HG03196 (cell line): ENCODE results near the gene CHADL.
"Not testable (repeated sequence)": the region's sequence is repeated elsewhere in the genome, so short reads cannot be mapped to it uniquely, and the experiment has no call there.

Experiments used
- ATAC-seq: cut with Tn5 transposase; IDR thresholded peaks from one replicate; pipeline ENCODE4 v1.9.1; 2021; ENCODE audit not compliant: unreplicated experiment

The CHADL gene

GRCh38 chr22:41240377-41241132, at the start of gene CHADL:
Gene CHADL (minus strand): TSS chr22:41240931. CDS start chr22:41240881, 50 bp downstream.
- ATAC-seq: no peak

DNA sequence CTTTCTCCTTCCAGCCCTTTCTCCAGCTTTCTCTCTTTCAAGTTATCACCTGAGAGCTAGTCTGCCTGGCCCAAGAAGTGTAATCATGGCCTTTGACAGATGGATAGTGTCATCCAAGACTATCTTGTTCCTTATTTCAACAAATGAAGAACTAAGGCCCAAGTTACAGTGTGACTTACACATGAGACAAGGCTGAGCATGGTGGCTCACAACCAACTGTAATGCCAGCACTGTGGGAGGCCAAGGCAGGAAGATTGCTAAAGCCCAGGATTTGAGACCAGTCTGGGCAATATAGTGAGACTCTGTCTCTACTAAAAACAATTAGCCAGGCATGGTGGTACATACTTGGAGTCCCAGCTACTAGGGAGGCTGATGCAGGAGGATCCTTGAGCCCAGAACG, 48.9 kb upstream of the CHADL start:
- no peak for ATAC-seq

DNA sequence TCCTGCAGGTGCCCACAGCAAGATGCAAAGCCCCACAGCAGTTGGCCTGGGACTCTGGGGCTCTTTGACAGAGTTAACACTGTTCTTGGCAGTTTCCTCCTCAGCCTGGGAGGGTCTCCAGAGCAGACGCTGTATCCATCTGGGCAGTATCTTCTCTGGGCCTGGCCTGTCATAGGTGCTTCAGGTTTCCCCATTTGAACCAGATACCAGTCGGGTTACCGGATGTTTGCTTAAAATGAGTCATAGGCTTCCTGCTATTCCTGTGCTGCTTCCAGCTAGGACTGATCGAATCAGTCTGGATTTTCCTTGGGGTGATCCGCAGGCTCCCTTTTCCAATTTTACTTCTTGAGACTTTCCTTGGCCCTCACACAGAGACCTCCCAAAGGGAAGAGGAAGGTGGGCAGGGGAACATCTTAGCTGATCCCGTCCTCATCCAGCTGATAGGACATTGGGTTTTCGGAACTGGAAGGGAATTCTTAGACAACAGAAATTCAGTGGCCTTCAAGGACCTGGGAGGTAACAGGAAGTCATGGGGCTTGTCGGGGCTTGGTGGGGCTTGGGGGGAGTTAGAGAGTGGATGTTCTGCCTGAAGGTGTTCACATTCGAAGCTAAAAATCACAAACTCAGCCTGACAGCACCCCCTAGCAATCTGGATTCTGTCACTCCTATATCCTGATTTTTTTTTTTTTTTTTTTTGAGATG, 47.7 kb upstream of the CHADL start:
- ATAC-seq: no peak

DNA sequence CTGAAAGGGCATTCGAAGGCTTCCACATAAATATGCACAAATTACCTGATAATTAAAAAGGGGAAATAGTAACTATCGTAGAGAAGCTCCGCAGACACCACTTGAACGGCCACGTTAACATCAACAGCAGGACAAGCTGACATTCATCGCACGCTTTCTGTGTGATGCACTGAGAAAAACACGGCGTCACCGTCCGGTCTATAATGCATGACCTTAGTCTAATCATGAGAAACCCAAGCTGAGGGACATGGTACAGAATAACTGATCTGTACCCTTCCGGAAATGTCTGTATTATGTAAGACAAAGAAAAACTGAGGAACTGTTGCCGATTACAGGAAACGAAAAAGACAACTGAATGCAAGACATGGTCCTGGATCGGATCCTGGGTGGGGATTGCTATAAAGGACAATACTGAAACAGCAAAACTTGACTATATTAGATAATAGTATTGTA, 45.9 kb upstream of the CHADL start:
- peak; percentile 17 for ATAC-seq

DNA sequence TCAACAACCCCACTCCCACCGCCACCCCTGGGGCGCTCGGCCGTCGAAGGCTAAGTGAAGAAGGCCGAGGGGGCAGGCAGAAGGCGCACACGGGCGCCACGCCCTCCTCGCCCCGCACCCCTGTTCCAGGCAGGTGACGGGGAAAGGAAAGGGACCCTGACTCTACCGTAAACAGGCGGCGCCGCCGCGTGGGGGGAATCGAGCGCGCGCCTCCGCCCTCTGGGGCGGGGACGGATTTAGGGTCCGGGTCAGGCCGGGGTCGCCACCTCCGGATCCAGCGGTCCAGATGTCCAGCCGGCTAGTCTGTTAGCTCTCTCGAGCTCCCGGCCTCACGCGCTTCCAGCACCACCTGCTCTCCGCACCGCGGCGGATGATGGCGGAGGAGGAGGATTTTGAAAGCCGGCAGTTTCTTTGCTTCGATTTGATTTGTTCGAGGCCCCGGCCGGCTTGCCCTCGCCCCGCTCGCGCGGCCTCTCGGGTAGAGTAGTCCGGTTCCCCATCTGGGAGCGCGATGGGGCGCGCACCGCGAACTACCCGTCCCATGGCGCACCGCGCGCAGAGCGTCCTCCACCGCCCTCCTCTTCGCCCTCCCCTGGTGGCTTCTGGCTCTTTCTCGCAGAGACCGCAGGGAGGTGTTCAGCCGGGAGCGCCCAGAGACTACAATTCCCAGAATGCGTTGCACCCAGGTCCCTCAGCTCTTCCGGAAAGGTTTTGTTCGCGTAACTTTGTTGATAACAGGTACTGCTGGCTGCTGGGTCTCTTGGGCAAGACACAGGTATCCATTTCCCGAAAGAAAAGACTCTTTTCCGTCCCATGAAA, 45.3 kb upstream of the CHADL start, which contains the start of gene RANGAP1:
Gene RANGAP1, minus strand, starts transcription at position 368 of the 819 bp plus-strand sequence. CDS start 5,143 bp downstream, outside the sequence.
- ATAC-seq: peak; percentile 91

GRCh38 chr22:41285441-41285819, 44.7 kb upstream of the CHADL start:
- peak; percentile 17 for ATAC-seq

- ATAC-seq: no peak
Observed at GRCh38 chr22:41284465-41284864, 43.7 kb upstream of the CHADL start.

- no peak for ATAC-seq
Observed at GRCh38 chr22:41280854-41281253, 40.1 kb upstream of the CHADL start.

GRCh38 chr22:41280065-41280464, 39.3 kb upstream of the CHADL start:
- no peak for ATAC-seq

GRCh38 chr22:41274856-41275255, 34.1 kb upstream of the CHADL start:
- ATAC-seq: no peak

DNA sequence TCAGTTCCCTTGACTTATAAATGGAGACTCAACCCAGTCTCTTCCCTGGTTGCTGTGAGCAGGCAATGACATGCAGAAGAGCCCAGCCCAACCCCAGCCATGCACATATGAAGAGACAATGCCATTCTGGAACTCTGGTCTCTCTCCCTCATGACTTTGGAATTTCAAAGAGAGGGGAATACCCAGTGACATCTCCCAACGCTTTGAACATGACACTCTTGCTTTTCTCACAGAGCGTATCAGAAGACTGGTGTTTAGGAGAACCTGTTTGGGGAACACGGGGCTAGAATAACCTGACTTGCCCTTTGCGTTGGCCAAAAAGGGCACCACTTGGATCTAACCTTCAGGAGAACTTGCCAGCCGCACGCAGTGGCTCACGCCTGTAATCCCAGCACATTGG, 32.4 kb upstream of the CHADL start:
- no peak for ATAC-seq

GRCh38 chr22:41271787-41272186, 31.1 kb upstream of the CHADL start:
- no peak for ATAC-seq

- ATAC-seq: no peak
Observed at GRCh38 chr22:41267958-41268357, 27.2 kb upstream of the CHADL start.

DNA sequence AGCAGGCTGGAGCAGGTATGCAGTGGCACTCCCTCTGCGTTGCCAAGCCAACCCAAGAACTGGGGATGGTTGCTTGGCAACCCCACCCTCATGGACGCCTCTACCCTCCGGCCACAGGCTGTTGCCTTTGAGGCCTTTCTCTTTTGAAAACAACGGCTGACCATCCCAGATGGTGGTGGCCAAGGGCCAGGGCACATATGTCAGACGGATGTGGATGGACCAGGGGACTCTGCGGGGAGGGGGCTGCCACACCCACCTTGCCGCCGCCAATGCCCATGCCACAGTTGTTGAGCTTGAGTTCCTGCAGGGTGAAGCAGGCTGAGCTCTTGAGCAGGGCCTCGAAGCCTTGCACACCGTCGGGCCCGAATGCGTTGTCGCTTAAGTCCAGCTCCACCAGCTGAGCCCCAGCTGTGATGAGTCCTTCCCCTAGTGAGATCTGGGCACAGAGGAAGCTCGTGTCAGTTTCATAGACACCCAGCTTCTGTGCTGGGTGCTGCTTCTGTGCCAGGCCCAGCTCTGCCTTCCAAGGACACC, 23.7 kb upstream of the CHADL start:
- no peak for ATAC-seq

DNA sequence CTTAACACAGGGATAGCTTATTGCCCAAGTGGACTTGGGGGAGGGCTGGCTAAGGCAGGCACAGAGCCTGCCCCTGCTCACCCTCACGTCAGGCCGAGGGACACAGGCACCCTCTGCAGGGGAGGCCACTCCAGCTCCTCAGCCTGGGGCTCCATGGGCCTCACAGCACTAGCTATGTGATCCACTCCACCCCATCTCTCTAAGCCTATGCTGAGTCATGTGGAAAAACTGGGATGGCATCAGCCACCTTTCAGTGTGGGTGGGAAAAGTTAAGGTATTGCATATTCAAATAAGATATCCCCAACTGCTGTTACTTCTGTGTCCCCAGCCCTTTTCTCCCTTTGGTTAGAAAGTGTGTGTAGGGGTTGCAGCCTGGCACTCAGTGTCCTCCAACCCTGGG, 23.0 kb upstream of the CHADL start:
- ATAC-seq: no peak

DNA sequence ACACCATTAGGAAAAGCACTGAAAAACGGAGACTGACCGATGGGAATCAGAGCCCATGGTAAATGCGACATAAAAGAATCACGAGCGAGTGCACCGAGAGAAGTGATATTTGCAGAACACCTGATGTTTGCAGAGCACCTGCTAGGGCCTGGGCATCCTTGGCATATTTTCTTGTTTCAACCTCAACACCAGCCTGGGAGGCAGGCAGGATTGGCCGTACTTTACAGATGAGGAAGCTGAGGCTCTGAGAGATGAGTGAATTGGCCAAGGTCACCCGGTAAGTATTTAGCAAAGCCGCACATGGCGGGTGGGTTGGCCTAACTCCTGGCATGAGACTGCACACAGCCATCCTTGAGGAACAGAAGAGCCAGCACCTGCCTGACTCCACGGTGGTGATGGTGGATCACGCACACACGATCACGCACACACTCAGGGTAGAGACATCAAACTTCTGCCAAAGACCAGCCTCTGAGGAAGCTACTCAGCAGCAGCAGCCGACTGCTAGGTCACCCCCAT, 21.6 kb upstream of the CHADL start:
- no peak for ATAC-seq

GRCh38 chr22:41261541-41262249, 21.0 kb upstream of the CHADL start:
- ATAC-seq: no peak

GRCh38 chr22:41260871-41261270, 20.1 kb upstream of the CHADL start:
- no peak for ATAC-seq

DNA sequence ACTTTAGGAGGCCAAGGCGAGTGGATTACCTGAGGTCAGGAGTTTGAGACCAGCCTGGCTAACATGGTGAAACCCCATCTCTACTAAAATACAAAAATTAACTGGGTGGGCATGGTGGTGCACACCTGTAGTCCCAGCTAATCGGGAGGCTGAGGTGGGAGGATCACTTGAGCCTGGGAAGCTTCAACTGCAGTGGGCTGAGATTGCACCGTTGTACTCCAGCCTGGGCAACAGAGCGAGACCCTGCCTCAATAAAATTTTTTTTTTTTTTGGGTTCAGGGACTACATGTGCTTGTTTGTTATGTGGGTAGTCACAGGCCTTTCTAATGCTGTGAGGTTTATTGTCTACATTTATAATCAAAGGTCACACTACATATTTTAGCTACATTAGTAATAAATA, 19.0 kb upstream of the CHADL start:
- ATAC-seq: not testable (repeated sequence)

GRCh38 chr22:41257696-41258095, 17.0 kb upstream of the CHADL start:
- no peak for ATAC-seq
